Esophagus muscularis mucosa (tissue), 3 donors: ENCODE results near the gene TLCD1.

Source experiments
- CTCF ChIP-seq, 3 experiments: fragments of 200-600 bp in 2 of 3; fragments of 450-650 bp in 1 of 3; sonication (generic) in 2 of 3; IDR thresholded peaks; one replicate each; pipeline ENCODE4 v1.5.1; 2017 to 2019; ENCODE audit warnings: antibody characterized with exemption in 3 of 3, mild to moderate bottlenecking in 2 of 3, moderate library complexity in 1 of 3
- POLR2A ChIP-seq: fragments of 450-650 bp; IDR thresholded peaks from one replicate; pipeline ENCODE4 v1.6.1; 2017; ENCODE audit warnings: antibody characterized with exemption, moderate library complexity, mild to moderate bottlenecking, low read depth
- POLR2AphosphoS5 ChIP-seq, 2 donors: sonication (generic); formaldehyde crosslinking; IDR thresholded peaks; one replicate each; pipeline ENCODE4 v1.6.1; 2017; ENCODE audit warnings: antibody characterized with exemption in 2 of 2

- TF ChIP-seq POLR2A (no peak), CTCF (IDR thresholded peaks at IDR 0.05) (no peak), POLR2AphosphoS5 (IDR thresholded peaks at IDR 0.05) (no peak)
Measured at GRCh38 chr17:28748852-28749515, 23.0 kb upstream of the TLCD1 start.
